H1 (cell line): ENCODE data around the gene P2RX5. TPM values are rescaled to one million over a fixed set of nuclear protein-coding genes. Genes with fewer than 3 reads are reported as not detected.

Source experiments
- CBX5 ChIP-seq: fragments of 300-800, 300-1000 bp; sonication (generic); IDR thresholded peaks from 2 replicates; pipeline ENCODE4 v1.7.1; 2016; ENCODE audit warnings: antibody characterized with exemption, low read length, low read depth
- CHD1 ChIP-seq: IDR thresholded peaks from 2 replicates; pipeline ENCODE4 v1.6.1; 2012; ENCODE audit warnings: low read depth, low read length, improper control_type of control experiment
- CTCF ChIP-seq, 3 experiments: IDR thresholded peaks; 1 replicate in 2 of 3; 2 replicates in 1 of 3; pipeline versions ENCODE4 v1.5.1 to v1.6.1; 2011; ENCODE audit warnings: low read length in 3 of 3, mild to moderate bottlenecking in 3 of 3, inconsistent platforms in 2 of 3, low read depth in 1 of 3, moderate library complexity in 1 of 3; ENCODE audit not compliant: insufficient read depth in 1 of 3; ENCODE audit errors: control extremely low read depth in 1 of 3
- EZH2 ChIP-seq: fragments of 200-600 bp; sonication (generic); IDR thresholded peaks from 2 replicates; pipeline ENCODE4 v1.7.1; 2012; ENCODE audit warnings: low read depth, mild to moderate bottlenecking, moderate library complexity, low read length, inconsistent platforms; ENCODE audit not compliant: severe bottlenecking
- JUN ChIP-seq: IDR thresholded peaks from 2 replicates; pipeline ENCODE4 v1.6.1; 2011; ENCODE audit warnings: low read depth, mild to moderate bottlenecking, improper control_type of control experiment, low read length
- NRF1 ChIP-seq: IDR thresholded peaks from 2 replicates; pipeline ENCODE4 v1.6.1; 2011; ENCODE audit warnings: mild to moderate bottlenecking, low read depth, low read length, improper control_type of control experiment
- PHF8 ChIP-seq: fragments of 200-600 bp; sonication (generic); conservative IDR thresholded peaks from 2 replicates; pipeline ENCODE4 v1.7.1; 2012; ENCODE audit warnings: low read depth, mild to moderate bottlenecking, inconsistent platforms, low read length, moderate library complexity
- TAF1 ChIP-seq: IDR thresholded peaks from 2 replicates; pipeline ENCODE4 v1.6.1; 2011; ENCODE audit warnings: mild to moderate bottlenecking, low read depth, low read length
- polyA plus RNA-seq, 7 experiments: library from polyadenylated mRNA; depleted of rRNA in 3 of 7; stranded (reverse) in 5 of 7; unstranded in 2 of 7; fragments of >200 nt in 5 of 7; fragments of 200-250 nt in 2 of 7; gene quantifications; 1 replicate in 5 of 7; 2 replicates in 1 of 7; 4 replicates in 1 of 7; pipeline versions ENCODE4 v1.2.1 to v1.2.3, GENCODE V29; 2011 to 2013; ENCODE audit warnings: missing spikeins in 2 of 7, mixed read lengths in 2 of 7
- total RNA-seq: library from RNA; stranded (reverse); fragmentation: NEBNext Ultra II Directional; extraction: Animal tissue kit (Norgen Biotek cat#: 25700); gene quantifications from 2 replicates; pipeline ENCODE4 v1.2.1, GENCODE V29; 2021
- TF ChIP-seq, protein P1 (sequence below): fragments of 300-600 bp; sonication (generic); IDR thresholded peaks from 2 replicates; pipeline ENCODE4 v1.7.1; 2012; ENCODE audit warnings: low read length, moderate library complexity, mild to moderate bottlenecking, inconsistent platforms; ENCODE audit not compliant: insufficient replicate concordance

Gene P2RX5
- total and polyA plus RNA-seq, 2 of the 8 experiments (the other 6 are each of a cell fraction or from before 2014, with no cell fraction given), result 12.0 to 15.6 TPM

- TF ChIP-seq, protein P1, sequence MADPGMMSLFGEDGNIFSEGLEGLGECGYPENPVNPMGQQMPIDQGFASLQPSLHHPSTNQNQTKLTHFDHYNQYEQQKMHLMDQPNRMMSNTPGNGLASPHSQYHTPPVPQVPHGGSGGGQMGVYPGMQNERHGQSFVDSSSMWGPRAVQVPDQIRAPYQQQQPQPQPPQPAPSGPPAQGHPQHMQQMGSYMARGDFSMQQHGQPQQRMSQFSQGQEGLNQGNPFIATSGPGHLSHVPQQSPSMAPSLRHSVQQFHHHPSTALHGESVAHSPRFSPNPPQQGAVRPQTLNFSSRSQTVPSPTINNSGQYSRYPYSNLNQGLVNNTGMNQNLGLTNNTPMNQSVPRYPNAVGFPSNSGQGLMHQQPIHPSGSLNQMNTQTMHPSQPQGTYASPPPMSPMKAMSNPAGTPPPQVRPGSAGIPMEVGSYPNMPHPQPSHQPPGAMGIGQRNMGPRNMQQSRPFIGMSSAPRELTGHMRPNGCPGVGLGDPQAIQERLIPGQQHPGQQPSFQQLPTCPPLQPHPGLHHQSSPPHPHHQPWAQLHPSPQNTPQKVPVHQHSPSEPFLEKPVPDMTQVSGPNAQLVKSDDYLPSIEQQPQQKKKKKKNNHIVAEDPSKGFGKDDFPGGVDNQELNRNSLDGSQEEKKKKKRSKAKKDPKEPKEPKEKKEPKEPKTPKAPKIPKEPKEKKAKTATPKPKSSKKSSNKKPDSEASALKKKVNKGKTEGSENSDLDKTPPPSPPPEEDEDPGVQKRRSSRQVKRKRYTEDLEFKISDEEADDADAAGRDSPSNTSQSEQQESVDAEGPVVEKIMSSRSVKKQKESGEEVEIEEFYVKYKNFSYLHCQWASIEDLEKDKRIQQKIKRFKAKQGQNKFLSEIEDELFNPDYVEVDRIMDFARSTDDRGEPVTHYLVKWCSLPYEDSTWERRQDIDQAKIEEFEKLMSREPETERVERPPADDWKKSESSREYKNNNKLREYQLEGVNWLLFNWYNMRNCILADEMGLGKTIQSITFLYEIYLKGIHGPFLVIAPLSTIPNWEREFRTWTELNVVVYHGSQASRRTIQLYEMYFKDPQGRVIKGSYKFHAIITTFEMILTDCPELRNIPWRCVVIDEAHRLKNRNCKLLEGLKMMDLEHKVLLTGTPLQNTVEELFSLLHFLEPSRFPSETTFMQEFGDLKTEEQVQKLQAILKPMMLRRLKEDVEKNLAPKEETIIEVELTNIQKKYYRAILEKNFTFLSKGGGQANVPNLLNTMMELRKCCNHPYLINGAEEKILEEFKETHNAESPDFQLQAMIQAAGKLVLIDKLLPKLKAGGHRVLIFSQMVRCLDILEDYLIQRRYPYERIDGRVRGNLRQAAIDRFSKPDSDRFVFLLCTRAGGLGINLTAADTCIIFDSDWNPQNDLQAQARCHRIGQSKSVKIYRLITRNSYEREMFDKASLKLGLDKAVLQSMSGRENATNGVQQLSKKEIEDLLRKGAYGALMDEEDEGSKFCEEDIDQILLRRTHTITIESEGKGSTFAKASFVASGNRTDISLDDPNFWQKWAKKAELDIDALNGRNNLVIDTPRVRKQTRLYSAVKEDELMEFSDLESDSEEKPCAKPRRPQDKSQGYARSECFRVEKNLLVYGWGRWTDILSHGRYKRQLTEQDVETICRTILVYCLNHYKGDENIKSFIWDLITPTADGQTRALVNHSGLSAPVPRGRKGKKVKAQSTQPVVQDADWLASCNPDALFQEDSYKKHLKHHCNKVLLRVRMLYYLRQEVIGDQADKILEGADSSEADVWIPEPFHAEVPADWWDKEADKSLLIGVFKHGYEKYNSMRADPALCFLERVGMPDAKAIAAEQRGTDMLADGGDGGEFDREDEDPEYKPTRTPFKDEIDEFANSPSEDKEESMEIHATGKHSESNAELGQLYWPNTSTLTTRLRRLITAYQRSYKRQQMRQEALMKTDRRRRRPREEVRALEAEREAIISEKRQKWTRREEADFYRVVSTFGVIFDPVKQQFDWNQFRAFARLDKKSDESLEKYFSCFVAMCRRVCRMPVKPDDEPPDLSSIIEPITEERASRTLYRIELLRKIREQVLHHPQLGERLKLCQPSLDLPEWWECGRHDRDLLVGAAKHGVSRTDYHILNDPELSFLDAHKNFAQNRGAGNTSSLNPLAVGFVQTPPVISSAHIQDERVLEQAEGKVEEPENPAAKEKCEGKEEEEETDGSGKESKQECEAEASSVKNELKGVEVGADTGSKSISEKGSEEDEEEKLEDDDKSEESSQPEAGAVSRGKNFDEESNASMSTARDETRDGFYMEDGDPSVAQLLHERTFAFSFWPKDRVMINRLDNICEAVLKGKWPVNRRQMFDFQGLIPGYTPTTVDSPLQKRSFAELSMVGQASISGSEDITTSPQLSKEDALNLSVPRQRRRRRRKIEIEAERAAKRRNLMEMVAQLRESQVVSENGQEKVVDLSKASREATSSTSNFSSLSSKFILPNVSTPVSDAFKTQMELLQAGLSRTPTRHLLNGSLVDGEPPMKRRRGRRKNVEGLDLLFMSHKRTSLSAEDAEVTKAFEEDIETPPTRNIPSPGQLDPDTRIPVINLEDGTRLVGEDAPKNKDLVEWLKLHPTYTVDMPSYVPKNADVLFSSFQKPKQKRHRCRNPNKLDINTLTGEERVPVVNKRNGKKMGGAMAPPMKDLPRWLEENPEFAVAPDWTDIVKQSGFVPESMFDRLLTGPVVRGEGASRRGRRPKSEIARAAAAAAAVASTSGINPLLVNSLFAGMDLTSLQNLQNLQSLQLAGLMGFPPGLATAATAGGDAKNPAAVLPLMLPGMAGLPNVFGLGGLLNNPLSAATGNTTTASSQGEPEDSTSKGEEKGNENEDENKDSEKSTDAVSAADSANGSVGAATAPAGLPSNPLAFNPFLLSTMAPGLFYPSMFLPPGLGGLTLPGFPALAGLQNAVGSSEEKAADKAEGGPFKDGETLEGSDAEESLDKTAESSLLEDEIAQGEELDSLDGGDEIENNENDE, result no peak
- no peak for TF ChIP-seq TAF1
- TF ChIP-seq CTCF (IDR thresholded peaks at IDR 0.05; ENCODE audit: control extremely low read depth in 1 of 3, insufficient read depth in 1 of 3, low read depth in 1 of 3, low read length in 3 of 3), result no peak
- TF ChIP-seq EZH2, result no peak
- no peak for TF ChIP-seq CBX5
- no peak for TF ChIP-seq PHF8
- no peak for TF ChIP-seq JUN
- TF ChIP-seq NRF1, result no peak
- no peak for TF ChIP-seq CHD1
Measured at GRCh38 chr17:3722716-3723115, 26.8 kb upstream of the P2RX5 start (continued).
